Measurements from ENCODE around the gene GLDN. TPM values are rescaled to one million over a fixed set of nuclear protein-coding genes. Genes with fewer than 3 reads are reported as not detected.

The GLDN gene
- total RNA-seq, 3 donors from 2014 or later (not counting 1 experiment from before 2014, with no cell fraction given), result not detected

- no peak overlapping the region for H3K4me3 ChIP-seq (ENCODE audit: low read length)
- no peaks in the 10 kb centered on the region for H3K36me3 ChIP-seq (ENCODE audit: control insufficient read depth, insufficient read depth, low read length)
- H3K27ac ChIP-seq (ENCODE audit: low read length), result no peak overlapping the region
- Mint-ChIP-seq H3K36me3 (no peaks in the 10 kb centered on the region), H3K9me3 (no peaks in the 10 kb centered on the region), H3K27ac (no peak overlapping the region), H3K4me3 (no peak overlapping the region), H3K4me1 (no peaks in the 10 kb centered on the region), H3K27me3 (ENCODE audit: low read depth in 2 of 2) (no peaks in the 10 kb centered on the region)
- no peaks in the 10 kb centered on the region for H3K9me3 ChIP-seq (ENCODE audit: control insufficient read depth, insufficient read depth, low read length)
- WGBS (ENCODE audit: insufficient coverage), result 96% methylated on average over 3 of the region's 4 CpGs
- ATAC-seq, result no peak
- no peak for TF ChIP-seq CTCF (IDR thresholded peaks at IDR 0.05)
- no peak for DNase-seq
- intact Hi-C loops (cut with micrococcal nuclease), result no loop called here
- H3K27me3 ChIP-seq (ENCODE audit: control insufficient read depth, insufficient read depth, low read length), result no peaks in the 10 kb centered on the region
- H3K4me1 ChIP-seq (ENCODE audit: control insufficient read depth, insufficient read depth, low read length), result no peaks in the 10 kb centered on the region
Measured at GRCh38 chr15:51447855-51448621, 106.6 kb downstream of the GLDN start.

GRCh38 chr15:51448622-51449399, 107.4 kb downstream of the GLDN start:
- Histone ChIP-seq H3K36me3 (ENCODE audit: control insufficient read depth, insufficient read depth, low read length) (no peaks in the 10 kb centered on the region), H3K4me1 (ENCODE audit: control insufficient read depth, insufficient read depth, low read length) (no peaks in the 10 kb centered on the region), H3K27ac (ENCODE audit: low read length) (no peak overlapping the region), H3K27me3 (ENCODE audit: control insufficient read depth, insufficient read depth, low read length) (no peaks in the 10 kb centered on the region), H3K9me3 (ENCODE audit: control insufficient read depth, insufficient read depth, low read length) (no peaks in the 10 kb centered on the region), H3K4me3 (ENCODE audit: low read length) (no peak overlapping the region)
- Mint-ChIP-seq H3K4me1 (no peaks in the 10 kb centered on the region), H3K27ac (no peak overlapping the region), H3K4me3 (no peak overlapping the region), H3K36me3 (no peaks in the 10 kb centered on the region), H3K9me3 (no peaks in the 10 kb centered on the region), H3K27me3 (ENCODE audit: low read depth in 2 of 2) (no peaks in the 10 kb centered on the region)
- no peak for TF ChIP-seq CTCF (IDR thresholded peaks at IDR 0.05)
- DNase-seq, result no peak
- 94% methylated on average over 6 of the region's 7 CpGs for WGBS (ENCODE audit: insufficient coverage)
- no peak for ATAC-seq
- intact Hi-C loops (cut with micrococcal nuclease), result no loop called here

GRCh38 chr15:51450001-51450400, 108.5 kb downstream of the GLDN start:
- Histone ChIP-seq H3K27ac (ENCODE audit: low read length) (no peak overlapping the region), H3K4me3 (ENCODE audit: low read length) (no peak overlapping the region), H3K27me3 (ENCODE audit: control insufficient read depth, insufficient read depth, low read length) (no peaks in the 10 kb centered on the region), H3K9me3 (ENCODE audit: control insufficient read depth, insufficient read depth, low read length) (no peaks in the 10 kb centered on the region), H3K4me1 (ENCODE audit: control insufficient read depth, insufficient read depth, low read length) (no peaks in the 10 kb centered on the region), H3K36me3 (ENCODE audit: control insufficient read depth, insufficient read depth, low read length) (no peaks in the 10 kb centered on the region)
- no peak overlapping the region for H3K27ac Mint-ChIP-seq
- H3K27me3 Mint-ChIP-seq (ENCODE audit: low read depth in 2 of 2), result no peaks in the 10 kb centered on the region
- H3K4me1 Mint-ChIP-seq, result no peaks in the 10 kb centered on the region
- no peak overlapping the region for H3K4me3 Mint-ChIP-seq
- TF ChIP-seq CTCF (IDR thresholded peaks at IDR 0.05), result no peak
- H3K9me3 Mint-ChIP-seq, result no peaks in the 10 kb centered on the region
- no peaks in the 10 kb centered on the region for H3K36me3 Mint-ChIP-seq
- DNase-seq (no peak), ATAC-seq (no peak)
- intact Hi-C loops (cut with micrococcal nuclease), result no loop called here
- 93% methylated on average over 6 of the region's 6 CpGs for WGBS (ENCODE audit: insufficient coverage)

Other genes starting within 250 kb of the GLDN start
- gene TNFAIP8L3, start 246.7 kb upstream of the GLDN start, total RNA-seq, result not detected
- gene CYP19A1, start 3.1 kb upstream of the GLDN start, total RNA-seq, result not detected